H1 (cell line): Measurements from ENCODE around the gene ARFRP1.

Experiments used
- BRCA1 ChIP-seq: IDR thresholded peaks from 2 replicates; pipeline ENCODE4 v1.6.1; 2012; ENCODE audit warnings: low read depth, low read length, improper control_type of control experiment
- CHD1 ChIP-seq: IDR thresholded peaks from 2 replicates; pipeline ENCODE4 v1.6.1; 2012; ENCODE audit warnings: low read depth, low read length, improper control_type of control experiment
- CHD2 ChIP-seq: IDR thresholded peaks from 2 replicates; pipeline ENCODE4 v1.6.1; 2012; ENCODE audit warnings: low read length, improper control_type of control experiment
- CTCF ChIP-seq, 3 experiments: IDR thresholded peaks; 1 replicate in 2 of 3; 2 replicates in 1 of 3; pipeline versions ENCODE4 v1.5.1 to v1.6.1; 2011; ENCODE audit warnings: low read length in 3 of 3, mild to moderate bottlenecking in 3 of 3, inconsistent platforms in 2 of 3, low read depth in 1 of 3, moderate library complexity in 1 of 3; ENCODE audit not compliant: insufficient read depth in 1 of 3; ENCODE audit errors: control extremely low read depth in 1 of 3
- JUN ChIP-seq: IDR thresholded peaks from 2 replicates; pipeline ENCODE4 v1.6.1; 2011; ENCODE audit warnings: low read depth, mild to moderate bottlenecking, improper control_type of control experiment, low read length
- NRF1 ChIP-seq: IDR thresholded peaks from 2 replicates; pipeline ENCODE4 v1.6.1; 2011; ENCODE audit warnings: mild to moderate bottlenecking, low read depth, low read length, improper control_type of control experiment
- POLR2A ChIP-seq, 2 experiments: IDR thresholded peaks; 1 replicate in 1 of 2; 2 replicates in 1 of 2; pipeline ENCODE4 v1.6.1; 2011; ENCODE audit warnings: low read depth in 2 of 2, low read length in 2 of 2, mild to moderate bottlenecking in 2 of 2; ENCODE audit errors: control extremely low read depth in 1 of 2
- RFX5 ChIP-seq: IDR thresholded peaks from 2 replicates; pipeline ENCODE4 v1.6.1; 2011; ENCODE audit warnings: low read depth, low read length, improper control_type of control experiment, borderline replicate concordance
- SP4 ChIP-seq: IDR thresholded peaks from 2 replicates; pipeline ENCODE4 v1.6.1; 2012; ENCODE audit warnings: low read length, inconsistent platforms
- SRF ChIP-seq: IDR thresholded peaks from 2 replicates; pipeline ENCODE4 v1.6.1; 2011; ENCODE audit warnings: mild to moderate bottlenecking, low read depth, low read length, moderate library complexity
- YY1 ChIP-seq: IDR thresholded peaks from 2 replicates; pipeline ENCODE4 v1.6.1; 2011; ENCODE audit warnings: low read depth, mild to moderate bottlenecking, low read length

GRCh38 chr20:63672666-63673065 lies 35.1 kb downstream of the ARFRP1 start:
- TF ChIP-seq JUN (no peak), SP4 (no peak), CHD2 (no peak), YY1 (no peak), NRF1 (no peak), SRF (no peak), BRCA1 (no peak), RFX5 (no peak), CHD1 (no peak), CTCF (IDR thresholded peaks at IDR 0.05; ENCODE audit: control extremely low read depth in 1 of 3, insufficient read depth in 1 of 3, low read depth in 1 of 3, low read length in 3 of 3) (no peak), POLR2A (IDR thresholded peaks at IDR 0.05; ENCODE audit: control extremely low read depth in 1 of 2, low read depth in 2 of 2, low read length in 2 of 2) (no peak)
